NCI-H82 treated with DMSO at 0.1 percent for 48 hours (cell line): Measurements from ENCODE around the gene MYO5C.
A peak's percentile ranks its signal among the peaks of the same experiment; 100 is the strongest.
"Not testable (repeated sequence)": the region's sequence is repeated elsewhere in the genome, so short reads cannot be mapped to it uniquely, and the experiment has no call there.

Source experiments
- DNase-seq: peaks from one replicate; lab custom pipeline; 2025; ENCODE audit not compliant: unreplicated experiment; lab: John Stamatoyannopoulos, UW

Gene MYO5C

GRCh38 chr15:52180851-52181450 lies 114.7 kb downstream of the MYO5C start:
- DNase-seq: no peak

- no peak for DNase-seq
These were observed 115.3 kb downstream of the MYO5C start for GRCh38 chr15:52180196-52180835.

GRCh38 chr15:52179278-52180195 lies 116.1 kb downstream of the MYO5C start:
- DNase-seq: peak; percentile 59

GRCh38 chr15:52178765-52179164 lies 116.8 kb downstream of the MYO5C start:
- no peak for DNase-seq

- no peak for DNase-seq
These were observed 122.7 kb downstream of the MYO5C start for GRCh38 chr15:52172869-52173268.

GRCh38 chr15:52171807-52172206 lies 123.8 kb downstream of the MYO5C start:
- no peak for DNase-seq

GRCh38 chr15:52171386-52171785 lies 124.2 kb downstream of the MYO5C start:
- no peak for DNase-seq

GRCh38 chr15:52170199-52170598 lies 125.4 kb downstream of the MYO5C start:
- DNase-seq: not testable (repeated sequence)

GRCh38 chr15:52165494-52166131 lies 130.0 kb downstream of the MYO5C start:
- DNase-seq: not testable (repeated sequence)

GRCh38 chr15:52164631-52165265 lies 130.9 kb downstream of the MYO5C start:
- no peak for DNase-seq

- no peak for DNase-seq
These were observed 132.0 kb downstream of the MYO5C start for GRCh38 chr15:52163321-52164190.

GRCh38 chr15:52162876-52163275 lies 132.7 kb downstream of the MYO5C start:
- DNase-seq: no peak

- DNase-seq: no peak
These were observed 133.3 kb downstream of the MYO5C start for GRCh38 chr15:52162260-52162659.

- no peak for DNase-seq
These were observed 134.1 kb downstream of the MYO5C start for GRCh38 chr15:52161406-52161966.

GRCh38 chr15:52159645-52160044 lies 136.0 kb downstream of the MYO5C start:
- DNase-seq: no peak

- DNase-seq: no peak
These were observed 137.4 kb downstream of the MYO5C start for GRCh38 chr15:52158084-52158765.

- DNase-seq: no peak
These were observed 139.7 kb downstream of the MYO5C start for GRCh38 chr15:52155878-52156277.

GRCh38 chr15:52154896-52155865 lies 140.4 kb downstream of the MYO5C start:
- no peak for DNase-seq
